ENCODE data around the gene PRKACB.
"Not testable (repeated sequence)": the region's sequence is repeated elsewhere in the genome, so short reads cannot be mapped to it uniquely, and the experiment has no call there.

The PRKACB gene

GRCh38 chr1:84143796-84144565, at the start of gene PRKACB:
PRKACB (plus strand) TSS chr1:84144271; CDS start chr1:84144362, 91 bp downstream.
- no peak for DNase-seq (ENCODE audit: low read depth in 2 of 2)

- DNase-seq (ENCODE audit: low read depth in 2 of 2), result no peak
Measured at GRCh38 chr1:84095308-84095707, 48.8 kb upstream of the PRKACB start.

GRCh38 chr1:84096176-84096575, 47.9 kb upstream of the PRKACB start:
- no peak for DNase-seq (ENCODE audit: low read depth in 2 of 2)

- no peak for DNase-seq (ENCODE audit: low read depth in 2 of 2)
Measured at GRCh38 chr1:84101204-84101603, 42.9 kb upstream of the PRKACB start.

- no peak for DNase-seq (ENCODE audit: low read depth in 2 of 2)
Measured at GRCh38 chr1:84103197-84103992, 40.7 kb upstream of the PRKACB start.

GRCh38 chr1:84107538-84107937, 36.5 kb upstream of the PRKACB start:
- DNase-seq (ENCODE audit: low read depth in 2 of 2), result not testable (repeated sequence)

- DNase-seq (ENCODE audit: low read depth in 2 of 2), result no peak
Measured at GRCh38 chr1:84107955-84108354, 36.1 kb upstream of the PRKACB start.

- DNase-seq (ENCODE audit: low read depth in 2 of 2), result no peak
Measured at GRCh38 chr1:84108900-84109578, 35.0 kb upstream of the PRKACB start.

- DNase-seq (ENCODE audit: low read depth in 2 of 2), result no peak
Measured at GRCh38 chr1:84110629-84111028, 33.4 kb upstream of the PRKACB start.

- no peak for DNase-seq (ENCODE audit: low read depth in 2 of 2)
Measured at GRCh38 chr1:84116558-84116957, 27.5 kb upstream of the PRKACB start.

- DNase-seq (ENCODE audit: low read depth in 2 of 2), result no peak
Measured at GRCh38 chr1:84117868-84118267, 26.2 kb upstream of the PRKACB start.

GRCh38 chr1:84121360-84121759, 22.7 kb upstream of the PRKACB start:
- no peak for DNase-seq (ENCODE audit: low read depth in 2 of 2)

- peak in 1 of 2 donors; percentile 32 for DNase-seq (ENCODE audit: low read depth in 2 of 2)
Measured at GRCh38 chr1:84122780-84123382, 21.2 kb upstream of the PRKACB start.

- no peak for DNase-seq (ENCODE audit: low read depth in 2 of 2)
Measured at GRCh38 chr1:84133479-84133878, 10.6 kb upstream of the PRKACB start.

GRCh38 chr1:84135341-84135740, 8.7 kb upstream of the PRKACB start:
- DNase-seq (ENCODE audit: low read depth in 2 of 2), result no peak

- DNase-seq (ENCODE audit: low read depth in 2 of 2), result no peak
Measured at GRCh38 chr1:84141182-84142003, 2.7 kb upstream of the PRKACB start.

- DNase-seq (ENCODE audit: low read depth in 2 of 2), result no peak
Measured at GRCh38 chr1:84145068-84145467, 997 bp downstream of the PRKACB start.

GRCh38 chr1:84146411-84147032, 2.5 kb downstream of the PRKACB start:
- DNase-seq (ENCODE audit: low read depth in 2 of 2), result no peak

GRCh38 chr1:84148758-84149157, 4.7 kb downstream of the PRKACB start:
- no peak for DNase-seq (ENCODE audit: low read depth in 2 of 2)

- DNase-seq (ENCODE audit: low read depth in 2 of 2), result no peak
Measured at GRCh38 chr1:84152649-84153056, 8.6 kb downstream of the PRKACB start.

- no peak for DNase-seq (ENCODE audit: low read depth in 2 of 2)
Measured at GRCh38 chr1:84155517-84155916, 11.4 kb downstream of the PRKACB start.

All from stimulated activated CD4-positive, alpha-beta T cell treated with anti-CD3 and anti-CD28 coated beads, Interleukin-15, amount 100 ng/mL, for 48 hours (primary cell).